Nephron progenitor cell (in vitro differentiated cells): ENCODE data around the gene HMGXB3.
"Not testable (repeated sequence)": the region's sequence is repeated elsewhere in the genome, so short reads cannot be mapped to it uniquely, and the experiment has no call there.

Source experiments
- DNase-seq: peaks from one replicate; pipeline ENCODE4 v3.0.0; 2021
- H3K27ac Mint-ChIP-seq: 2 replicates; pipeline ENCODE4 v1.8.0; 2021; ENCODE audit warnings: mild to moderate bottlenecking, moderate library complexity, mixed read lengths
- H3K27me3 Mint-ChIP-seq: 2 replicates; pipeline ENCODE4 v1.8.0; 2021; ENCODE audit warnings: mild to moderate bottlenecking, low read depth, mixed read lengths; ENCODE audit not compliant: poor library complexity
- H3K36me3 Mint-ChIP-seq: 2 replicates; pipeline ENCODE4 v1.8.0; 2021; ENCODE audit warnings: low read depth, mixed read lengths
- H3K4me1 Mint-ChIP-seq: 2 replicates; pipeline ENCODE4 v1.8.0; 2021; ENCODE audit warnings: mixed read lengths
- H3K4me3 Mint-ChIP-seq: 2 replicates; pipeline ENCODE4 v1.8.0; 2021; ENCODE audit warnings: mild to moderate bottlenecking, moderate library complexity, mixed read lengths
- H3K9me3 Mint-ChIP-seq: 2 replicates; pipeline ENCODE4 v1.8.0; 2021; ENCODE audit warnings: mild to moderate bottlenecking, moderate library complexity, mixed read lengths
- TF ChIP-seq, protein P1 (sequence below): fragments of 200-600 bp; sonication (generic); IDR thresholded peaks from 2 replicates; pipeline ENCODE4 v1.5.0; 2021; ENCODE audit warnings: antibody characterized with exemption

Gene HMGXB3

DNA sequence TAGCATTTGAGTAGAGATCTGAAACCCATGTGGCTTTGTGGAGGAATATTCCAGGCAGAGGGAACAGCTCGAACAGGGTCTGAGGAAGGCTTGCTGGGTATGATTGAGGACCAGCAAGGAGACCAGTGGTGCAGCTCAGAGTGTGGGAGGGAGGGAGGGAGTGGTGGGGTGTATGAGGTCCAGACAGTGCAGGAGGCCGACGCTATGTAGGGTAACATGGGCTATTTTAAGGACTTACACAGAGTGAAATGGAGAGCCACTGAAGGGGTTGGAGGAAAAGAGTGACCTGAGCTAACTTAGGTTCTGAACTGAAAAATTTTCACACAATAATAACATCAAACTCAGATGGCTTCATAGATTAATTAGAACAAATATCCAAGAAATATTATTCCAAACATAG, 41.9 kb downstream of the HMGXB3 start:
- Mint-ChIP-seq H3K9me3 (no peaks in the 10 kb centered on the region), H3K4me3 (no peak overlapping the region), H3K4me1 (no peaks in the 10 kb centered on the region), H3K36me3 (peaks cover 65% of the 10 kb centered on the region), H3K27ac (no peak overlapping the region), H3K27me3 (no peaks in the 10 kb centered on the region)
- no peak for DNase-seq
- TF ChIP-seq, protein P1, sequence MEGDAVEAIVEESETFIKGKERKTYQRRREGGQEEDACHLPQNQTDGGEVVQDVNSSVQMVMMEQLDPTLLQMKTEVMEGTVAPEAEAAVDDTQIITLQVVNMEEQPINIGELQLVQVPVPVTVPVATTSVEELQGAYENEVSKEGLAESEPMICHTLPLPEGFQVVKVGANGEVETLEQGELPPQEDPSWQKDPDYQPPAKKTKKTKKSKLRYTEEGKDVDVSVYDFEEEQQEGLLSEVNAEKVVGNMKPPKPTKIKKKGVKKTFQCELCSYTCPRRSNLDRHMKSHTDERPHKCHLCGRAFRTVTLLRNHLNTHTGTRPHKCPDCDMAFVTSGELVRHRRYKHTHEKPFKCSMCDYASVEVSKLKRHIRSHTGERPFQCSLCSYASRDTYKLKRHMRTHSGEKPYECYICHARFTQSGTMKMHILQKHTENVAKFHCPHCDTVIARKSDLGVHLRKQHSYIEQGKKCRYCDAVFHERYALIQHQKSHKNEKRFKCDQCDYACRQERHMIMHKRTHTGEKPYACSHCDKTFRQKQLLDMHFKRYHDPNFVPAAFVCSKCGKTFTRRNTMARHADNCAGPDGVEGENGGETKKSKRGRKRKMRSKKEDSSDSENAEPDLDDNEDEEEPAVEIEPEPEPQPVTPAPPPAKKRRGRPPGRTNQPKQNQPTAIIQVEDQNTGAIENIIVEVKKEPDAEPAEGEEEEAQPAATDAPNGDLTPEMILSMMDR: no peak

DNA sequence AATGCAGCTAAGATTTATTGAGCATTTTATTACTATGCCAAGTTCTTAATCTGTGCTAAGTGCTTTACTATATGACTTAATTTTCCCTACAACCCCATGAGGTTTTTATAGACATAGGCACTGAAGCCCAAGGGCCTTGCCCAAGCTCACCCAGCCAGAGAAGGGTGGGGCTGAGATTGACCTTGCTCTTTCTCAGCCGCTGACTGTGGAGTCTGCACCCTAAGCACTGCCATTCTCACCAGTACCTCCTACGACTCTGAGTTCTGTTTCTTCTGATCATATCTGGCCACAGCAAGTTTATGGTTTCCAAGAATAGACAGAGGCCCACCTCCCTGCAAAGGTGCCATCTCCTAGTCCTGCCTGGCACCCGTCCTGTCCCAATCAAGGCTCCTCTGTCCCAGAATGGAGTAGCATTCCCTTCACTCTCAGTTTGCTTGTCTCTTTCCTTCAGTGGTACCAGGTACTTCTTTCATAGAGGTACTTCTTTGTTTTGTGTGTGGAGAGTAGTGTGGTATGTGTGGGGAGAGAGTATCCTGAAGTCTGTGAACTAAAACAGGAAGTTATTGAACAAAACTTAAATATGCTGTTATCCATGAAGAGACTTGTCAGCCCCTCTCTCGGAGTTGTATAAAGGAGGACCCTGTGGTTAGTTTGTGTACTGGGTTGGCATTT, 43.3 kb downstream of the HMGXB3 start:
- no peaks in the 10 kb centered on the region for H3K27me3 Mint-ChIP-seq
- no peak for DNase-seq
- TF ChIP-seq, protein P1: no peak
- no peak overlapping the region for H3K4me3 Mint-ChIP-seq
- H3K27ac Mint-ChIP-seq: peak overlapping the region; percentile 1
- H3K4me1 Mint-ChIP-seq: no peaks in the 10 kb centered on the region
- H3K36me3 Mint-ChIP-seq: peaks cover 59% of the 10 kb centered on the region
- no peaks in the 10 kb centered on the region for H3K9me3 Mint-ChIP-seq

DNA sequence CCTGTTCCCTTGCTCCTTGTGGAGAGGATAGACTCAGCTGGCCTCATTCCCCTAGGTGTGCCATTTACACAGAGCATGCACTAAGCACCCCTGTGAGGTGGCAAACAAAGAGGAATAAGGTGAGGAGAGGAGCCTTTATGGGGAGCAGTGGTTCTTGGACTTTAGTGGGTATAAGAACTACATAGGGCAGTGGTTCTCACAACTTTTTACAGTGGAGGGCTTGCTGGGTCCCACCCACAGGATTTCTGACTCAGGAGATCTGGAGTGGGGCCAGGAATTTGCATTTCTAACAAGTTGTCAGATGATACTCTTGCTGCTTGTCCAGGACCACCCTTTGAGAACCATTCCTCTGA, 43.8 kb downstream of the HMGXB3 start:
- no peaks in the 10 kb centered on the region for H3K27me3 Mint-ChIP-seq
- no peak overlapping the region for H3K4me3 Mint-ChIP-seq
- H3K36me3 Mint-ChIP-seq: peaks cover 64% of the 10 kb centered on the region
- TF ChIP-seq, protein P1: no peak
- H3K4me1 Mint-ChIP-seq: no peaks in the 10 kb centered on the region
- no peak overlapping the region for H3K27ac Mint-ChIP-seq
- H3K9me3 Mint-ChIP-seq: no peaks in the 10 kb centered on the region
- no peak for DNase-seq

DNA sequence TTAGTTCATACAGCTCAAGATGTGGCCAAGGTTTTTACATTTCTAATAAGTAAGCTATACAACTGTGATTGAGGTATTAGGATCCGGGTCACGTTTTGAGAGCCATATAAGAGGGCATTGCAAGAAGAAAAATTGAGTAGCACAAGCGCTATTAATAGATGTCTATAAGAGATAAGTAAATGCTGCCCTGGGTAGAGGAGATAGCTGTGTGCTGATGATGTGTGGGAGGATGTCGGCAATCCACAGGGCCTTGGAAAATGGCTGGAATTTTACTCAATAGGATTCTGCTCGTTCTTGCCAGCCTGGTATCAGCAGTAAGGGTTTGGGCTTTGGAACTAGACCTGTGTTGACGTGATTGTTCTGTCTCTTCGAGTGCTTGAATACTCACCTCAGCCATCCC, 44.2 kb downstream of the HMGXB3 start:
- no peak overlapping the region for H3K27ac Mint-ChIP-seq
- H3K27me3 Mint-ChIP-seq: no peaks in the 10 kb centered on the region
- H3K36me3 Mint-ChIP-seq: peaks cover 65% of the 10 kb centered on the region
- TF ChIP-seq, protein P1: no peak
- no peaks in the 10 kb centered on the region for H3K9me3 Mint-ChIP-seq
- DNase-seq: no peak
- no peaks in the 10 kb centered on the region for H3K4me1 Mint-ChIP-seq
- H3K4me3 Mint-ChIP-seq: no peak overlapping the region

DNA sequence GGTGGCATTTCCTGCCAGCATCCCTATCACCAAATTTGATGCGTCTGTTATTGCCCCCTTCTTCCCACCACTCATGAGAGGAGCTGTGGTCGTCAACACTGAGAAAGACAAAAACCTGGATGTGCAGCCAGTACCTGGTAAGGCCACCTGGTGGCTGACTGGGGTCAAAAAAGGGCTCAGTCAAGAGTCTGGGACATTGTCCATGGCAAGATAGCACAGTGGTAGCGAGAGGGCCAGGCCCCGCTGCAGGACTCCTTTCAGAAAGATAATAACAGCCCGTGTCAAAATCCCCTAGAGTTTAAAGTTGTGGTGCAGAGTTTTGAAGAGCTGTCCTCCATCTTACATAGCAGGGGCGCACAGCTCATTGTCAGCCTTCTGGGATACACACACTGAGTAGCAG, 45.0 kb downstream of the HMGXB3 start:
- TF ChIP-seq, protein P1: no peak
- Mint-ChIP-seq H3K36me3 (peaks cover 62% of the 10 kb centered on the region), H3K27me3 (no peaks in the 10 kb centered on the region), H3K4me3 (no peak overlapping the region), H3K4me1 (no peaks in the 10 kb centered on the region), H3K9me3 (no peaks in the 10 kb centered on the region), H3K27ac (no peak overlapping the region)
- no peak for DNase-seq

DNA sequence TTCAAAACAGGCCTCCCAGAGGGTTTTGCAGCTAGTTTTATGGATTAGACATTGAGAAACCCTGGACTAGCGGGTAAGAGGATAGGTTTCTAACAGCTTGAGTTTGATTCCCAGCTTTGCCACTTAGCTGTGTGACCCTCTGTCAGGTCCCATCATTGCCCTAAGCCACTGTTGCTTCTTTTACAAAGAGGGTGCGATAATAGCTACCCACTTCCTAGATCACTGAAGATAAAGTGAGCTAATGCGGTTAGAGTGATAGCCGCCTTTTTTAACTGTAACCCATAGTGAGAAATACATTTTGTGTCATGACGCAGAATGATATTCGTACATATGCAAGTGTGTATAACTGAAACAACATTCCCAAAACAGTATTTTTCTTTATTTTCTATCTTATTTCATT, 45.5 kb downstream of the HMGXB3 start:
- TF ChIP-seq, protein P1: no peak
- no peaks in the 10 kb centered on the region for H3K4me1 Mint-ChIP-seq
- no peak for DNase-seq
- no peaks in the 10 kb centered on the region for H3K9me3 Mint-ChIP-seq
- H3K27me3 Mint-ChIP-seq: no peaks in the 10 kb centered on the region
- peaks cover 60% of the 10 kb centered on the region for H3K36me3 Mint-ChIP-seq
- no peak overlapping the region for H3K4me3 Mint-ChIP-seq
- no peak overlapping the region for H3K27ac Mint-ChIP-seq

DNA sequence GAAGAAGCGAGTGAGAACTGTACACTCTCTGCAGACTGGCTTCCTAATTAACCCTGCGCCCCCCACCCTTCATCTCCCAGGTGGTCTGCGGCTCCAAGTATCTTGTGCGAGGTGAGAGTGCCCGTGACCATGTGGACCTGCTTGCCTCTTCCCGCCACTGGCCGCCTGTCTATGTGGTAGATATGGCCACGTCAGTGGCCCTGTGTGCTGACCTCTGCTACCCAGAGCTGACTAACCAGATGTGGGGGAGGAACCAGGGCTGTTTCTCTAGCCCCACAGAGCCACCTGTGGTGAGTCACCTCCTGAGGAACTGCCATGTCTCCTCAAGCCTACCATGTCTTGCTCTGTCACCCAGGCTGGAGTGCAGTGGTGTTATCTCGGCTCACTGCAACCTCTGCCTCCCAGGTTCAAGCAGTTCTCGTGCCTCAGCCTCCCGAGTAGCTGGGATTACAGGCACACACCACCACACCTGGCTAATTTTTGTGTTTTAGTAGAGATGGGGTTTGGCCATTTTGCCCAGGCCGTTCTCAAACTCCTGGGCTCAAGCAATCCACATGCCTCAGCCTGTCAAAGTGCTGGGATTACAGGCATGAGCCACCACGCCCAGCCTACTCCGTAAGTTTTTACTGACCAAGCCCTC, 49.8 kb downstream of the HMGXB3 start:
- H3K36me3 Mint-ChIP-seq: peaks cover 47% of the 10 kb centered on the region
- not testable (repeated sequence) for DNase-seq, H3K27ac Mint-ChIP-seq, H3K9me3 Mint-ChIP-seq, H3K4me3 Mint-ChIP-seq, H3K4me1 Mint-ChIP-seq, H3K27me3 Mint-ChIP-seq
